Stimulated activated CD4-positive, alpha-beta T cell treated with anti-CD3 and anti-CD28 coated beads, Interleukin-4, amount 100 ng/mL, for 48 hours (primary cell): ENCODE results near the gene C5orf52.
"Not testable (repeated sequence)": the region's sequence is repeated elsewhere in the genome, so short reads cannot be mapped to it uniquely, and the experiment has no call there.

Source experiments
- DNase-seq, 2 donors: peaks; one replicate each; pipeline ENCODE4 v3.0.0-alpha.2; 2020; ENCODE audit warnings: low read depth in 2 of 2

The C5orf52 gene

GRCh38 chr5:157677931-157678330 is 6.6 kb downstream of the C5orf52 start:
- DNase-seq, result no peak

GRCh38 chr5:157679801-157680200 is 8.5 kb downstream of the C5orf52 start:
- no peak for DNase-seq

- no peak for DNase-seq
These were observed 8.9 kb downstream of the C5orf52 start for GRCh38 chr5:157680239-157680638.

GRCh38 chr5:157681048-157681447 is 9.7 kb downstream of the C5orf52 start:
- DNase-seq, result no peak

GRCh38 chr5:157682257-157682656 is 10.9 kb downstream of the C5orf52 start:
- no peak for DNase-seq

- DNase-seq, result not testable (repeated sequence)
These were observed 15.2 kb downstream of the C5orf52 start for GRCh38 chr5:157686276-157687197.

GRCh38 chr5:157687198-157687554 is 15.8 kb downstream of the C5orf52 start:
- DNase-seq, result no peak

- peak; percentile 15 to 17 for DNase-seq
These were observed 18.8 kb downstream of the C5orf52 start for GRCh38 chr5:157689942-157690689.

GRCh38 chr5:157690690-157691433 is 19.5 kb downstream of the C5orf52 start:
- no peak for DNase-seq

GRCh38 chr5:157693816-157694215 is 22.5 kb downstream of the C5orf52 start:
- DNase-seq, result not testable (repeated sequence)

GRCh38 chr5:157696154-157696553 is 24.8 kb downstream of the C5orf52 start:
- not testable (repeated sequence) for DNase-seq

- not testable (repeated sequence) for DNase-seq
These were observed 27.3 kb downstream of the C5orf52 start for GRCh38 chr5:157698674-157699073.

- no peak for DNase-seq
These were observed 32.4 kb downstream of the C5orf52 start for GRCh38 chr5:157703736-157704135.

GRCh38 chr5:157708866-157709265 is 37.5 kb downstream of the C5orf52 start:
- no peak for DNase-seq

GRCh38 chr5:157709346-157709745 is 38.0 kb downstream of the C5orf52 start:
- no peak for DNase-seq

GRCh38 chr5:157710431-157710830 is 39.1 kb downstream of the C5orf52 start:
- DNase-seq, result no peak

GRCh38 chr5:157710882-157711281 is 39.5 kb downstream of the C5orf52 start:
- no peak for DNase-seq

- no peak for DNase-seq
These were observed 42.7 kb downstream of the C5orf52 start for GRCh38 chr5:157713830-157714595.

- DNase-seq, result no peak
These were observed 43.2 kb downstream of the C5orf52 start for GRCh38 chr5:157714596-157714864.

- no peak for DNase-seq
These were observed 47.2 kb downstream of the C5orf52 start for GRCh38 chr5:157718519-157718918.

- no peak for DNase-seq
These were observed 47.9 kb downstream of the C5orf52 start for GRCh38 chr5:157719245-157719644.

- no peak for DNase-seq
These were observed 49.8 kb downstream of the C5orf52 start for GRCh38 chr5:157721159-157721558.
